Measurements from ENCODE around the gene P2RY2.
A peak's percentile ranks its signal among the peaks of the same experiment; 100 is the strongest.

Gene P2RY2

GRCh38 chr11:73218106-73218829 is at the start of gene P2RY2:
Gene P2RY2, plus strand, starts transcription at chr11:73218281. Its CDS starts 15,879 bp downstream, at chr11:73234160.
- DNase-seq = no peak

- DNase-seq = no peak
Observed at GRCh38 chr11:73168925-73169579, 49.0 kb upstream of the P2RY2 start.

- no peak for DNase-seq
Observed at GRCh38 chr11:73170140-73170539, 47.9 kb upstream of the P2RY2 start.

- no peak for DNase-seq
Observed at GRCh38 chr11:73171436-73172161, 46.5 kb upstream of the P2RY2 start.

GRCh38 chr11:73172992-73173656 is 45.0 kb upstream of the P2RY2 start:
- DNase-seq = no peak

- DNase-seq = no peak
Observed at GRCh38 chr11:73173755-73174494, 44.2 kb upstream of the P2RY2 start.

GRCh38 chr11:73174495-73174791 is 43.6 kb upstream of the P2RY2 start:
- no peak for DNase-seq

- no peak for DNase-seq
Observed at GRCh38 chr11:73175551-73176144, 42.4 kb upstream of the P2RY2 start.

GRCh38 chr11:73176145-73176873 is 41.8 kb upstream of the P2RY2 start:
- no peak for DNase-seq

- no peak for DNase-seq
Observed at GRCh38 chr11:73176874-73177155, 41.3 kb upstream of the P2RY2 start.

GRCh38 chr11:73177380-73177777 is 40.7 kb upstream of the P2RY2 start:
- DNase-seq = no peak

GRCh38 chr11:73177778-73178539 is 40.1 kb upstream of the P2RY2 start:
- DNase-seq = peak; percentile 80

- no peak for DNase-seq
Observed at GRCh38 chr11:73178681-73179080, 39.4 kb upstream of the P2RY2 start.

GRCh38 chr11:73182824-73183321 is 35.2 kb upstream of the P2RY2 start:
- DNase-seq = no peak

- DNase-seq = peak; percentile 40
Observed at GRCh38 chr11:73184953-73185671, 33.0 kb upstream of the P2RY2 start.

GRCh38 chr11:73185680-73186293 is 32.3 kb upstream of the P2RY2 start:
- peak; percentile 23 for DNase-seq

- no peak for DNase-seq
Observed at GRCh38 chr11:73186294-73186850, 31.7 kb upstream of the P2RY2 start.

- no peak for DNase-seq
Observed at GRCh38 chr11:73186886-73187285, 31.2 kb upstream of the P2RY2 start.

GRCh38 chr11:73187854-73188253 is 30.2 kb upstream of the P2RY2 start:
- DNase-seq = no peak

Measured in fibroblast of skin of right quadriceps (primary cell).